ENCODE results near the gene APOBEC4. TPM values are rescaled to one million over a fixed set of nuclear protein-coding genes. Genes with fewer than 3 reads are reported as not detected.

APOBEC4 gene
- total RNA-seq, 1 experiment from 2014 or later, result not detected

- peaks cover 6% of the 10 kb centered on the region; the same call in 1 of the 2 replicates for H4K20me1 ChIP-seq (ENCODE audit: insufficient read depth)
- BruUV-seq (replicated peaks), result no TSS peak
- H3K9me3 ChIP-seq (ENCODE audit: control insufficient read depth in 1 of 2, insufficient read depth in 1 of 2, low read depth in 1 of 2, low read length in 2 of 2), result no peaks in the 10 kb centered on the region
- ATAC-seq, result no peak
- ChIA-PET POLR2A (no interaction called here), RAD21 (ENCODE audit: low non-redundant PET in 1 of 2, low total read pairs in 2 of 2, uncharacterized antibody in 2 of 2, unreplicated experiment in 2 of 2) (no interaction called here), CTCF (interaction anchor here (0.8 to 1.7 kb wide), 6 partner anchors 7 to 52 kb away, joined by 3 to 7 read pairs (median 5); no protein-coding TSS in a partner anchor)
- no peaks in the 10 kb centered on the region for H3K27me3 ChIP-seq (ENCODE audit: insufficient read depth, low read length)
- intact Hi-C loops (cut with micrococcal nuclease), result no loop called here
- H3K4me2 ChIP-seq (ENCODE audit: low read length), result peak overlapping the region; percentile 91; the same call in 1 of the 2 replicates
- no peak overlapping the region for H3K27ac ChIP-seq (ENCODE audit: low read depth, low read length)
- no peak overlapping the region for H3K4me3 ChIP-seq (replicated peaks in 1 of 2; ENCODE audit: low read depth in 1 of 2, low read length in 2 of 2)
- no peak overlapping the region for H3K9ac ChIP-seq (ENCODE audit: low read length)
- H3K9me2 ChIP-seq (ENCODE audit: insufficient read depth), result no peaks in the 10 kb centered on the region
- peaks cover 36% of the 10 kb centered on the region for H3K79me2 ChIP-seq (ENCODE audit: insufficient read depth, low read length)
- TF ChIP-seq ZFX (IDR thresholded peaks at IDR 0.05), result no peak
- no peak for TF ChIP-seq CEBPB (IDR thresholded peaks at IDR 0.05; ENCODE audit: low read depth)
- TF ChIP-seq EZH2 (IDR thresholded peaks at IDR 0.05), result no peak
- TF ChIP-seq ZNF274 (IDR thresholded peaks at IDR 0.05; ENCODE audit: low read depth, low read length), result no peak
- no peak for TF ChIP-seq CBX3 (IDR thresholded peaks at IDR 0.05; ENCODE audit: low read depth)
- TF ChIP-seq POLR2AphosphoS5 (IDR thresholded peaks at IDR 0.05; ENCODE audit: low read depth, low read length), result no peak
- no peak for TF ChIP-seq FOSL1 (IDR thresholded peaks at IDR 0.05; ENCODE audit: low read depth)
- no peak for TF ChIP-seq MAX (IDR thresholded peaks at IDR 0.05)
- TF ChIP-seq TCF7L2 (IDR thresholded peaks at IDR 0.05; ENCODE audit: borderline replicate concordance, extremely low read depth, insufficient read depth, insufficient read length), result no peak
- TF ChIP-seq ELF1 (IDR thresholded peaks at IDR 0.05; ENCODE audit: borderline replicate concordance, low read depth), result no peak
- no peak for TF ChIP-seq SP1 (IDR thresholded peaks at IDR 0.05; ENCODE audit: low read depth)
- DNase-seq (ENCODE audit: low read depth, low spot score), result no peak
- H3K36me3 ChIP-seq (ENCODE audit: control insufficient read depth in 1 of 2, insufficient read depth in 2 of 2, low read length in 2 of 2), result peaks cover 21 to 32% of the 10 kb centered on the region in 2 experiments; a peak in 3 of 4 replicates
- H3K4me1 ChIP-seq (ENCODE audit: control insufficient read depth in 1 of 2, insufficient read depth in 2 of 2, low read length in 2 of 2), result peaks cover 6 to 22% of the 10 kb centered on the region in 2 experiments; a peak in 3 of 4 replicates
- no peak overlapping the region for H2AFZ ChIP-seq (ENCODE audit: low read depth, low read length, poor library complexity, severe bottlenecking)
These were observed 20.2 kb downstream of the APOBEC4 start for GRCh38 chr1:183632964-183633363.

- no peak for DNase-seq (ENCODE audit: low read depth, low spot score)
- H2AFZ ChIP-seq (ENCODE audit: low read depth, low read length, poor library complexity, severe bottlenecking), result no peak overlapping the region
- CTCF ChIA-PET, result interaction anchor here (0.7 kb wide), 1 partner anchor 349 kb away, joined by 3 read pairs; no protein-coding TSS in a partner anchor
- no peaks in the 10 kb centered on the region for H3K27me3 ChIP-seq (ENCODE audit: insufficient read depth, low read length)
- peaks cover 24 to 35% of the 10 kb centered on the region in 2 experiments for H3K36me3 ChIP-seq (ENCODE audit: control insufficient read depth in 1 of 2, insufficient read depth in 2 of 2, low read length in 2 of 2)
- peaks cover 6 to 22% of the 10 kb centered on the region in 2 experiments; a peak in 3 of 4 replicates for H3K4me1 ChIP-seq (ENCODE audit: control insufficient read depth in 1 of 2, insufficient read depth in 2 of 2, low read length in 2 of 2)
- no peak overlapping the region for H3K27ac ChIP-seq (ENCODE audit: low read depth, low read length)
- H3K4me3 ChIP-seq (replicated peaks in 1 of 2; ENCODE audit: low read depth in 1 of 2, low read length in 2 of 2), result no peak overlapping the region
- H3K9ac ChIP-seq (ENCODE audit: low read length), result no peak overlapping the region
- no peak overlapping the region for H3K4me2 ChIP-seq (ENCODE audit: low read length)
- no peaks in the 10 kb centered on the region for H3K9me2 ChIP-seq (ENCODE audit: insufficient read depth)
- no peaks in the 10 kb centered on the region for H3K9me3 ChIP-seq (ENCODE audit: control insufficient read depth in 1 of 2, insufficient read depth in 1 of 2, low read depth in 1 of 2, low read length in 2 of 2)
- ATAC-seq, result no peak
- peaks cover 6% of the 10 kb centered on the region; the same call in 1 of the 2 replicates for H4K20me1 ChIP-seq (ENCODE audit: insufficient read depth)
- RAD21 ChIA-PET (ENCODE audit: low non-redundant PET in 1 of 2, low total read pairs in 2 of 2, uncharacterized antibody in 2 of 2, unreplicated experiment in 2 of 2), result no interaction called here
- POLR2A ChIA-PET, result no interaction called here
- intact Hi-C loops (cut with micrococcal nuclease), result no loop called here
- no TSS peak for BruUV-seq (replicated peaks)
- peaks cover 36% of the 10 kb centered on the region for H3K79me2 ChIP-seq (ENCODE audit: insufficient read depth, low read length)
- TF ChIP-seq SRF (IDR thresholded peaks at IDR 0.05; ENCODE audit: low read depth), result no peak
- no peak for TF ChIP-seq TCF7L2 (IDR thresholded peaks at IDR 0.05; ENCODE audit: borderline replicate concordance, extremely low read depth, insufficient read depth, insufficient read length)
- no peak for TF ChIP-seq POLR2AphosphoS5 (IDR thresholded peaks at IDR 0.05; ENCODE audit: low read depth, low read length)
- TF ChIP-seq FOSL1 (IDR thresholded peaks at IDR 0.05; ENCODE audit: low read depth), result no peak
- no peak for TF ChIP-seq SP1 (IDR thresholded peaks at IDR 0.05; ENCODE audit: low read depth)
- no peak for TF ChIP-seq EZH2phosphoT487 (IDR thresholded peaks at IDR 0.05; ENCODE audit: borderline replicate concordance)
- no peak for TF ChIP-seq ATF3 (IDR thresholded peaks at IDR 0.05)
- TF ChIP-seq EGR1 (IDR thresholded peaks at IDR 0.05; ENCODE audit: low read depth), result no peak
- no peak for TF ChIP-seq SIN3A (IDR thresholded peaks at IDR 0.05; ENCODE audit: low read depth)
- TF ChIP-seq ZFX (IDR thresholded peaks at IDR 0.05), result no peak
- TF ChIP-seq CTCF (IDR thresholded peaks at IDR 0.05 in 2 of 3, conservative IDR thresholded peaks at IDR 0.05 in 1 of 3; ENCODE audit: borderline replicate concordance in 1 of 3, insufficient read depth in 1 of 3, low read depth in 2 of 3, low read length in 2 of 3), result no peak
- TF ChIP-seq MAX (IDR thresholded peaks at IDR 0.05), result no peak
- no peak for TF ChIP-seq CEBPB (IDR thresholded peaks at IDR 0.05; ENCODE audit: low read depth)
- TF ChIP-seq CBX3 (IDR thresholded peaks at IDR 0.05; ENCODE audit: low read depth), result no peak
These were observed 21.0 kb downstream of the APOBEC4 start for GRCh38 chr1:183632114-183632513.
